ENCODE data around the gene FZD2.

DNA sequence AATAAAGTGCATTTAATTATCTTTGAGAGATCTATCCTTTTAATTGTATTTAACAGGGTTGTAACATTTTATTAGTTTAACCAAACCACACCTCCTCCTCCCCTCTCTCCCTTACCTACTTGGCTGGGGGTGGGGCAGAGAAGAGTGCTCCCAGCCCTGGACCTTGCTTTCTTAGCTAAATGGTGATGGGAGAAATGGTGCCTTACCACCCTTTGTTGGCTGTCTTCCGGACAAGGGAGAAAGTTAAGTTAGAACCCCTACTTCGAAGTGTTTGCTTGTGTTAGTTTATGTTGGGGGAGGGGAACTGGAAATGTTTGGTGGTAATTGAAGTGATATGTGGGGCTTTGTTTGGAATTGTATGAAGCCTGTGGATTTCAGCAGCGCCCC lies 3.9 kb downstream of the FZD2 start:
- TF ChIP-seq, protein P1, sequence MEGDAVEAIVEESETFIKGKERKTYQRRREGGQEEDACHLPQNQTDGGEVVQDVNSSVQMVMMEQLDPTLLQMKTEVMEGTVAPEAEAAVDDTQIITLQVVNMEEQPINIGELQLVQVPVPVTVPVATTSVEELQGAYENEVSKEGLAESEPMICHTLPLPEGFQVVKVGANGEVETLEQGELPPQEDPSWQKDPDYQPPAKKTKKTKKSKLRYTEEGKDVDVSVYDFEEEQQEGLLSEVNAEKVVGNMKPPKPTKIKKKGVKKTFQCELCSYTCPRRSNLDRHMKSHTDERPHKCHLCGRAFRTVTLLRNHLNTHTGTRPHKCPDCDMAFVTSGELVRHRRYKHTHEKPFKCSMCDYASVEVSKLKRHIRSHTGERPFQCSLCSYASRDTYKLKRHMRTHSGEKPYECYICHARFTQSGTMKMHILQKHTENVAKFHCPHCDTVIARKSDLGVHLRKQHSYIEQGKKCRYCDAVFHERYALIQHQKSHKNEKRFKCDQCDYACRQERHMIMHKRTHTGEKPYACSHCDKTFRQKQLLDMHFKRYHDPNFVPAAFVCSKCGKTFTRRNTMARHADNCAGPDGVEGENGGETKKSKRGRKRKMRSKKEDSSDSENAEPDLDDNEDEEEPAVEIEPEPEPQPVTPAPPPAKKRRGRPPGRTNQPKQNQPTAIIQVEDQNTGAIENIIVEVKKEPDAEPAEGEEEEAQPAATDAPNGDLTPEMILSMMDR (IDR thresholded peaks at IDR 0.05) = no peak
- no peak for TF ChIP-seq POLR2A (IDR thresholded peaks at IDR 0.05)

All from Peyer's patch (tissue), 4 donors.